H1 (cell line): ENCODE results near the gene RTN4IP1. TPM values are rescaled to one million over a fixed set of nuclear protein-coding genes. Genes with fewer than 3 reads are reported as not detected.

Source experiments
- CTCF ChIA-PET: fragments of 300-600 bp; sonication (Branson Sonifier 250); formaldehyde crosslinking; loops from one replicate; lab custom pipeline; 2021; ENCODE audit not compliant: partially characterized antibody; lab: Charles Lee
- POLR2A ChIA-PET: fragments of 300-600 bp; sonication (Branson Sonifier 250); formaldehyde crosslinking; loops from one replicate; lab custom pipeline; 2021; ENCODE audit warnings: inconsistent platforms; ENCODE audit not compliant: partially characterized antibody; lab: Charles Lee
- DNase-seq, 2 experiments: peaks; one replicate each; pipeline versions ENCODE4 v3.0.0 to v3.0.0-alpha.2; 2010 to 2022; ENCODE audit warnings: low spot score in 2 of 2, low read depth in 1 of 2, mixed read lengths in 1 of 2
- FAIRE-seq: peaks from 2 replicates; lab custom pipeline; 2011; peaks lifted over from hg19 to GRCh38; lab: Jason Lieb, UNC
- H2AFZ ChIP-seq: 2 replicates; pipeline ENCODE4 v1.8.1; 2012; ENCODE audit warnings: low read length, inconsistent platforms
- H2AK5ac ChIP-seq: 2 replicates; pipeline ENCODE4 v1.6.1; 2013; ENCODE audit warnings: low read depth, low read length
- H2BK120ac ChIP-seq: replicated peaks from 2 replicates; pipeline ENCODE3; 2013; ENCODE audit warnings: low read depth, low read length, inconsistent platforms
- H2BK12ac ChIP-seq: 2 replicates; pipeline ENCODE4 v1.6.1; 2013; ENCODE audit warnings: low read depth, low read length
- H2BK15ac ChIP-seq: 2 replicates; pipeline ENCODE4 v1.6.1; 2013; ENCODE audit warnings: low read length
- H2BK20ac ChIP-seq: 2 replicates; pipeline ENCODE4 v1.6.1; 2013; ENCODE audit warnings: low read length
- H2BK5ac ChIP-seq: 2 replicates; pipeline ENCODE4 v1.6.1; 2013; ENCODE audit warnings: low read depth, low read length
- H3K14ac ChIP-seq: 2 replicates; pipeline ENCODE4 v1.6.1; 2013; ENCODE audit warnings: inconsistent platforms; ENCODE audit not compliant: insufficient read length
- H3K18ac ChIP-seq: 2 replicates; pipeline ENCODE4 v1.6.1; 2013; ENCODE audit warnings: low read length; ENCODE audit errors: extremely low read depth
- H3K23ac ChIP-seq: 2 replicates; pipeline ENCODE4 v1.6.1; 2013; ENCODE audit warnings: inconsistent platforms; ENCODE audit not compliant: insufficient read length
- H3K23me2 ChIP-seq: 2 replicates; pipeline ENCODE4 v1.6.1; 2013; ENCODE audit warnings: low read depth, low read length
- H3K27ac ChIP-seq: 2 replicates; pipeline ENCODE4 v1.6.1; 2011; ENCODE audit warnings: low read depth, low read length, inconsistent platforms
- H3K27me3 ChIP-seq, 4 experiments: replicated peaks in 1 of 4; 1 replicate in 1 of 4; 2 replicates in 3 of 4; pipeline versions ENCODE4 v1.6.1 to v1.8.1; 2011 to 2013; ENCODE audit warnings: low read length in 3 of 4, mild to moderate bottlenecking in 3 of 4, inconsistent platforms in 2 of 4, mixed read lengths in 2 of 4, moderate library complexity in 1 of 4; ENCODE audit not compliant: control insufficient read depth in 3 of 4, insufficient read depth in 3 of 4; ENCODE audit errors: extremely low read depth in 1 of 4
- H3K36me3 ChIP-seq, 4 experiments: 2 replicates each; pipeline versions ENCODE4 v1.6.1 to v1.8.1; 2011 to 2013; ENCODE audit warnings: mild to moderate bottlenecking in 4 of 4, low read length in 3 of 4, moderate library complexity in 2 of 4, control low read depth in 1 of 4, inconsistent platforms in 1 of 4; ENCODE audit not compliant: insufficient read depth in 4 of 4, control insufficient read depth in 2 of 4
- H3K4ac ChIP-seq: replicated peaks from 2 replicates; pipeline ENCODE3; 2013; ENCODE audit warnings: low read length, low read depth, mixed read lengths, inconsistent platforms; ENCODE audit not compliant: insufficient read length
- H3K4me1 ChIP-seq, 4 experiments: replicated peaks in 1 of 4; 1 replicate in 1 of 4; 2 replicates in 3 of 4; pipeline versions ENCODE4 v1.6.1 to v1.8.1; 2011 to 2013; ENCODE audit warnings: low read length in 3 of 4, inconsistent platforms in 2 of 4, mixed read lengths in 1 of 4; ENCODE audit not compliant: insufficient read depth in 4 of 4, control insufficient read depth in 3 of 4
- H3K4me2 ChIP-seq, 2 experiments: 2 replicates each; pipeline versions ENCODE4 v1.6.1 to v1.8.1; 2011 to 2013; ENCODE audit warnings: low read depth in 2 of 2, low read length in 2 of 2, control low read depth in 1 of 2, inconsistent platforms in 1 of 2, mild to moderate bottlenecking in 1 of 2; ENCODE audit not compliant: insufficient read depth in 1 of 2
- H3K4me3 ChIP-seq, 4 experiments: fragments of 200-600, 300-600 bp in 1 of 4; sonication (generic), shearing (Covaris generic), sonication (Bioruptor Twin) in 1 of 4; 2 replicates each; pipeline versions ENCODE4 v1.5.1 to v1.8.1; 2011 to 2016; ENCODE audit warnings: low read length in 4 of 4, low read depth in 3 of 4, control low read depth in 2 of 4, inconsistent platforms in 2 of 4, mild to moderate bottlenecking in 2 of 4, mixed read lengths in 1 of 4, moderate library complexity in 1 of 4; ENCODE audit not compliant: insufficient read depth in 2 of 4; ENCODE audit errors: extremely low read depth in 1 of 4
- H3K56ac ChIP-seq: replicated peaks from 2 replicates; pipeline ENCODE3; 2013; ENCODE audit warnings: low read depth, mild to moderate bottlenecking, mixed read lengths, low read length, inconsistent platforms; ENCODE audit not compliant: insufficient read length
- H3K79me1 ChIP-seq: 2 replicates; pipeline ENCODE4 v1.6.1; 2013; ENCODE audit warnings: low read depth, low read length, control low read depth
- H3K79me2 ChIP-seq, 2 experiments: 2 replicates each; pipeline versions ENCODE4 v1.6.1 to v1.8.1; 2012 to 2013; ENCODE audit warnings: low read length in 2 of 2, mild to moderate bottlenecking in 2 of 2, inconsistent platforms in 1 of 2; ENCODE audit not compliant: insufficient read depth in 2 of 2, control insufficient read depth in 1 of 2
- H3K9ac ChIP-seq, 4 experiments: replicated peaks in 1 of 4; 1 replicate in 1 of 4; 2 replicates in 3 of 4; pipeline versions ENCODE4 v1.6.1 to v1.8.1; 2011 to 2013; ENCODE audit warnings: low read depth in 3 of 4, low read length in 3 of 4, control low read depth in 2 of 4, mild to moderate bottlenecking in 2 of 4, moderate library complexity in 2 of 4, inconsistent platforms in 1 of 4; ENCODE audit errors: extremely low read depth in 1 of 4
- H3K9me3 ChIP-seq, 2 experiments: 2 replicates each; pipeline versions ENCODE4 v1.6.1 to v1.8.1; 2012 to 2013; ENCODE audit warnings: mild to moderate bottlenecking in 2 of 2, moderate library complexity in 2 of 2, control low read depth in 1 of 2, inconsistent platforms in 1 of 2, low read depth in 1 of 2, low read length in 1 of 2, mixed read lengths in 1 of 2; ENCODE audit not compliant: insufficient read depth in 2 of 2
- H4K20me1 ChIP-seq, 2 experiments: replicated peaks in 1 of 2; 2 replicates each; pipeline versions ENCODE3 to v1.8.1; 2011 to 2013; ENCODE audit warnings: inconsistent platforms in 2 of 2, low read length in 2 of 2, mild to moderate bottlenecking in 1 of 2; ENCODE audit not compliant: insufficient read depth in 2 of 2, control insufficient read depth in 1 of 2
- H4K5ac ChIP-seq: 2 replicates; pipeline ENCODE4 v1.6.1; 2013; ENCODE audit warnings: low read length, low read depth, mixed read lengths, inconsistent platforms; ENCODE audit not compliant: insufficient read length
- H4K8ac ChIP-seq: 2 replicates; pipeline ENCODE4 v1.8.0; 2013; ENCODE audit warnings: mild to moderate bottlenecking, moderate library complexity, low read length, inconsistent platforms; ENCODE audit not compliant: insufficient read depth; ENCODE audit errors: extremely low read depth
- H4K91ac ChIP-seq: replicated peaks from 2 replicates; pipeline ENCODE3; 2013; ENCODE audit warnings: low read length, mixed read lengths, inconsistent platforms; ENCODE audit not compliant: insufficient read length
- ASH2L ChIP-seq: fragments of 200-600, 300-600 bp; sonication (generic); IDR thresholded peaks from one replicate; pipeline ENCODE4 v1.7.1; 2017; ENCODE audit warnings: low read length
- SP2 ChIP-seq: IDR thresholded peaks from 2 replicates; pipeline ENCODE4 v1.6.1; 2012; ENCODE audit warnings: mild to moderate bottlenecking, low read length, inconsistent platforms
- TAF1 ChIP-seq: IDR thresholded peaks from 2 replicates; pipeline ENCODE4 v1.6.1; 2011; ENCODE audit warnings: mild to moderate bottlenecking, low read depth, low read length
- TCF12 ChIP-seq: IDR thresholded peaks from 2 replicates; pipeline ENCODE4 v1.6.1; 2011; ENCODE audit warnings: low read depth, mild to moderate bottlenecking, low read length
- TEAD4 ChIP-seq: IDR thresholded peaks from 2 replicates; pipeline ENCODE4 v1.6.1; 2012; ENCODE audit warnings: low read depth, low read length, inconsistent platforms, mixed read lengths
- WGBS, 2 experiments: shearing (Covaris generic) in 1 of 2; methylation state at CpG; one replicate each; pipeline versions ENCODE4 v1.1.6 to v1.1.7; 2013 to 2015; ENCODE audit warnings: low lambda C conversion rate in 2 of 2, mixed read lengths in 2 of 2, inconsistent platforms in 1 of 2, low coverage in 1 of 2, missing lambda C conversion rate in 1 of 2; ENCODE audit not compliant: insufficient replicate concordance in 2 of 2, insufficient coverage in 1 of 2, insufficient read length in 1 of 2; ENCODE audit errors: extremely low coverage in 1 of 2, missing lambda C conversion rate in 1 of 2; 5-methylcytosine and 5-hydroxymethylcytosine counted together
- polyA plus RNA-seq, 7 experiments: library from polyadenylated mRNA; depleted of rRNA in 3 of 7; stranded (reverse) in 5 of 7; unstranded in 2 of 7; fragments of >200 nt in 5 of 7; fragments of 200-250 nt in 2 of 7; gene quantifications; 1 replicate in 5 of 7; 2 replicates in 1 of 7; 4 replicates in 1 of 7; pipeline versions ENCODE4 v1.2.1 to v1.2.3, GENCODE V29; 2011 to 2013; ENCODE audit warnings: missing spikeins in 2 of 7, mixed read lengths in 2 of 7
- total RNA-seq: library from RNA; stranded (reverse); fragmentation: NEBNext Ultra II Directional; extraction: Animal tissue kit (Norgen Biotek cat#: 25700); gene quantifications from 2 replicates; pipeline ENCODE4 v1.2.1, GENCODE V29; 2021

RTN4IP1 gene
- total and polyA plus RNA-seq, 2 of the 8 experiments (the other 6 are each of a cell fraction or from before 2014, with no cell fraction given), result 14.6 to 19.5 TPM

DNA sequence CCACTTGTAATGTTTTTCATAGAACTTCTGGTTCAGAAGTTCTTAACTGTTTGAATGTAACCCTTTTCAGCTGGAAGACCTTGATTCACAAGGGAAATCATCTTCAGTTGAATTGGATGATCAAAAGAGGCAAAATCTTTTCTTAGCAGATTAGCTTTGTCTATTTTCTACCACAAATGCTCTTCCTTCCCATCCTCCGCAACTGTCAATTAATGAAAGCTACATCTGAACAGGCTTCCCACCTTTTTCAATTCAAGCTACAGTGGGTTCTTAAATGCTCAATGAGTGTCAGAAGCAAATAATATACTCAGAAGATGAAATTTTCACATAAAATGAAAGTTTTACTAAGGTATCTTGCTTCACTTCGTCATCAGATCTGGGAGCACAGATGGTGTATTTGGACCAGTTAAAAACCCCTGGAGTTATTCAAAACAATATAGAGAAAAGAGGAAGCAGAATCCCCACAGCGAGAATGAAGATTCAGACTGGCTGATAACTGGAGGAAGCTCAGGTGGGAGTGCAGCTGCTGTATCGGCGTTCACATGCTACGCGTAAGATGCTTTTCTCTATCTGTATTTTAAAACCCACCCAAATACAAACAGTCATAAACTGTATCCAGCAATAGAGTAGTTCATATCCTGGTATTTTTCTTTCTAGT lies 19.5 kb upstream of the RTN4IP1 start:
- no peaks in the 10 kb centered on the region for H3K79me1 ChIP-seq
- no peak overlapping the region for H2AFZ ChIP-seq
- H2BK20ac ChIP-seq, result no peak overlapping the region
- no peak overlapping the region for H3K56ac ChIP-seq
- no peak overlapping the region for H3K18ac ChIP-seq
- H3K36me3 ChIP-seq, result peaks cover 3 to 64% (median 29%) of the 10 kb centered on the region in 4 experiments; a peak in 5 of 8 replicates
- H3K4me3 ChIP-seq, result no peak overlapping the region
- H4K5ac ChIP-seq, result no peak overlapping the region
- POLR2A ChIA-PET, result interaction anchor here (1.0 to 1.9 kb wide), 3 partner anchors 11 to 325 kb away, joined by 3 to 7 read pairs (median 3); partner anchors contain the start of gene CD24
- H4K8ac ChIP-seq, result no peak overlapping the region
- no peak overlapping the region for H3K4me2 ChIP-seq
- H2BK15ac ChIP-seq, result no peak overlapping the region
- no peaks in the 10 kb centered on the region for H3K79me2 ChIP-seq
- FAIRE-seq (no peak), DNase-seq (no peak)
- CTCF ChIA-PET, result interaction anchor here (0.6 kb wide), 1 partner anchor 198 kb away, joined by 3 read pairs; no protein-coding TSS in a partner anchor
- no peaks in the 10 kb centered on the region for H4K20me1 ChIP-seq
- WGBS, 2 experiments, result 89% methylated on average over 7 of the region's 7 CpGs; no CpG with 5 or more reads in 1 of the 2 experiments
- H3K23me2 ChIP-seq, result no peaks in the 10 kb centered on the region
- H2AK5ac ChIP-seq, result no peak overlapping the region
- no peak overlapping the region for H2BK12ac ChIP-seq
- no peak overlapping the region for H3K23ac ChIP-seq
- no peak overlapping the region for H3K9ac ChIP-seq
- no peak overlapping the region for H3K4ac ChIP-seq
- no peaks in the 10 kb centered on the region for H3K27me3 ChIP-seq
- H2BK5ac ChIP-seq, result no peak overlapping the region
- H3K9me3 ChIP-seq, result no peaks in the 10 kb centered on the region
- no peak overlapping the region for H3K14ac ChIP-seq
- TF ChIP-seq ASH2L (no peak), TEAD4 (no peak), SP2 (no peak), TAF1 (no peak), TCF12 (no peak)
- no peak overlapping the region for H2BK120ac ChIP-seq
- H3K4me1 ChIP-seq, result no peaks in the 10 kb centered on the region
- H4K91ac ChIP-seq, result no peak overlapping the region
- no peak overlapping the region for H3K27ac ChIP-seq
